H1 (cell line): ENCODE results near the gene DHDH. TPM values are rescaled to one million over a fixed set of nuclear protein-coding genes. Genes with fewer than 3 reads are reported as not detected.

ENCODE experiments used
- CREB1 ChIP-seq: IDR thresholded peaks from 2 replicates; pipeline ENCODE4 v1.6.1; 2012; ENCODE audit warnings: inconsistent platforms
- FOSL1 ChIP-seq: IDR thresholded peaks from 2 replicates; pipeline ENCODE4 v1.6.1; 2011; ENCODE audit warnings: mild to moderate bottlenecking, low read depth, low read length, moderate library complexity; ENCODE audit not compliant: insufficient read depth
- GTF2F1 ChIP-seq: IDR thresholded peaks from 2 replicates; pipeline ENCODE4 v1.6.1; 2012; ENCODE audit warnings: low read depth, low read length, improper control_type of control experiment, borderline replicate concordance
- MAX ChIP-seq: IDR thresholded peaks from 2 replicates; pipeline ENCODE4 v1.6.1; 2012; ENCODE audit warnings: inconsistent platforms
- NRF1 ChIP-seq: IDR thresholded peaks from 2 replicates; pipeline ENCODE4 v1.6.1; 2011; ENCODE audit warnings: mild to moderate bottlenecking, low read depth, low read length, improper control_type of control experiment
- PHF8 ChIP-seq: fragments of 200-600 bp; sonication (generic); conservative IDR thresholded peaks from 2 replicates; pipeline ENCODE4 v1.7.1; 2012; ENCODE audit warnings: low read depth, mild to moderate bottlenecking, inconsistent platforms, low read length, moderate library complexity
- POLR2A ChIP-seq, 2 experiments: IDR thresholded peaks; 1 replicate in 1 of 2; 2 replicates in 1 of 2; pipeline ENCODE4 v1.6.1; 2011; ENCODE audit warnings: low read depth in 2 of 2, low read length in 2 of 2, mild to moderate bottlenecking in 2 of 2; ENCODE audit errors: control extremely low read depth in 1 of 2
- POLR2AphosphoS5 ChIP-seq: IDR thresholded peaks from 2 replicates; pipeline ENCODE4 v1.6.1; 2011; ENCODE audit warnings: low read depth, low read length
- RBBP5 ChIP-seq: IDR thresholded peaks from 2 replicates; pipeline ENCODE4 v1.7.1; 2012; ENCODE audit warnings: low read depth, mild to moderate bottlenecking, inconsistent platforms, low read length, moderate library complexity, borderline replicate concordance
- SIN3A ChIP-seq, 2 experiments: IDR thresholded peaks in 1 of 2; conservative IDR thresholded peaks in 1 of 2; 2 replicates each; pipeline ENCODE4 v1.6.1; 2011 to 2012; ENCODE audit warnings: low read length in 2 of 2, improper control_type of control experiment in 1 of 2, low read depth in 1 of 2, mild to moderate bottlenecking in 1 of 2
- SP2 ChIP-seq: IDR thresholded peaks from 2 replicates; pipeline ENCODE4 v1.6.1; 2012; ENCODE audit warnings: mild to moderate bottlenecking, low read length, inconsistent platforms
- TAF7 ChIP-seq: optimal IDR thresholded peaks from 2 replicates; pipeline ENCODE3; 2011; ENCODE audit warnings: low read depth, mild to moderate bottlenecking, inconsistent platforms, low read length, moderate library complexity, borderline replicate concordance
- TBP ChIP-seq: IDR thresholded peaks from 2 replicates; pipeline ENCODE4 v1.6.1; 2011; ENCODE audit warnings: low read depth, low read length, improper control_type of control experiment
- ZNF274 ChIP-seq: IDR thresholded peaks from 2 replicates; pipeline ENCODE4 v1.7.0; 2012; ENCODE audit warnings: low read length, borderline replicate concordance; ENCODE audit errors: extremely low read depth
- polyA plus RNA-seq, 7 experiments: library from polyadenylated mRNA; depleted of rRNA in 3 of 7; stranded (reverse) in 5 of 7; unstranded in 2 of 7; fragments of >200 nt in 5 of 7; fragments of 200-250 nt in 2 of 7; gene quantifications; 1 replicate in 5 of 7; 2 replicates in 1 of 7; 4 replicates in 1 of 7; pipeline versions ENCODE4 v1.2.1 to v1.2.3, GENCODE V29; 2011 to 2013; ENCODE audit warnings: missing spikeins in 2 of 7, mixed read lengths in 2 of 7
- total RNA-seq: library from RNA; stranded (reverse); fragmentation: NEBNext Ultra II Directional; extraction: Animal tissue kit (Norgen Biotek cat#: 25700); gene quantifications from 2 replicates; pipeline ENCODE4 v1.2.1, GENCODE V29; 2021

Gene DHDH
- total and polyA plus RNA-seq, 2 of the 8 experiments (the other 6 are each of a cell fraction or from before 2014, with no cell fraction given): 2.2 to 2.8 TPM

- TF ChIP-seq RBBP5: no peak
- peak; percentile 66 for TF ChIP-seq PHF8
- peak; percentile 96 for TF ChIP-seq TBP
- peak; percentile 37; the same call in 1 of the 2 replicates for TF ChIP-seq GTF2F1
- no peak for TF ChIP-seq CREB1
- peak; percentile 45 to 86; a peak in 2 of 4 replicates for TF ChIP-seq SIN3A (conservative IDR thresholded peaks at IDR 0.05 in 1 of 2, IDR thresholded peaks at IDR 0.05 in 1 of 2; ENCODE audit: low read depth in 1 of 2, low read length in 2 of 2)
- TF ChIP-seq ZNF274: no peak
- TF ChIP-seq POLR2AphosphoS5: peak; percentile 99
- no peak for TF ChIP-seq NRF1
- TF ChIP-seq FOSL1: no peak
- peak; percentile 22; the same call in 1 of the 2 replicates for TF ChIP-seq MAX
- TF ChIP-seq POLR2A (IDR thresholded peaks at IDR 0.05; ENCODE audit: control extremely low read depth in 1 of 2, low read depth in 2 of 2, low read length in 2 of 2): peak; percentile 98 to 99
- 0 out of 2 replicates have a peak, but pooled peaks have one; percentile 20 for TF ChIP-seq SP2
- no peak for TF ChIP-seq TAF7
These were observed 31.7 kb downstream of the DHDH start, which contains the start of gene FTL (continued) for GRCh38 chr19:48965040-48965805.
